HG03575 (cell line): ENCODE data around the gene FANK1.

Source experiments
- ATAC-seq: cut with Tn5 transposase; IDR thresholded peaks from one replicate; pipeline ENCODE4 v1.9.1; 2021; ENCODE audit not compliant: unreplicated experiment, insufficient number of reproducible peaks, low FRiP score; ENCODE audit errors: extremely low read depth

FANK1 gene

DNA sequence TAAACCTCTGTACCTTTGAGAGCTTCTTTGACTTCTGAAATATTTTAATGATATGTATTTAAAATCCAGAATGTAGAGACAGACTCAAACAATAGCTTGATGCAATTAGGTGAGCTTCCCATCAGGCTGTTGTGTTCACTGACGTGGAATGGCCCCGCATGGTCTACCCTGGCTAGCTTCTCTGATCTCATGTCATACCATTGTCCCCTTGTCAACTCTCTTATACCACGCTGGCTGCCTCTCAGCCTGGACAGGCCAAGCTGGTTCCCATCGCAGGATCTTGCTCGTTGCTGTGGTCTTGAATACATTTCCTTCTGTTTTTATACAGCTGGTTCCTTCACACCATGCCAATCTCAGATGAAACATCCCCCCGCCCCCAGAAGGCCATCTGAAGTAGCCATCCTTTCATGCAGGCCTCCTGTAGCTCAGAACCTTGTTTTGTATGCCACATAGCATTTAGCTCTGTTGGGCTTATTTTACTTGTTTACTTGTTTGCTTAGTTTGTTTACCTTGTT, 84.2 kb downstream of the FANK1 start:
- no peak for ATAC-seq

GRCh38 chr10:125982260-125982948, 86.0 kb downstream of the FANK1 start:
- no peak for ATAC-seq

DNA sequence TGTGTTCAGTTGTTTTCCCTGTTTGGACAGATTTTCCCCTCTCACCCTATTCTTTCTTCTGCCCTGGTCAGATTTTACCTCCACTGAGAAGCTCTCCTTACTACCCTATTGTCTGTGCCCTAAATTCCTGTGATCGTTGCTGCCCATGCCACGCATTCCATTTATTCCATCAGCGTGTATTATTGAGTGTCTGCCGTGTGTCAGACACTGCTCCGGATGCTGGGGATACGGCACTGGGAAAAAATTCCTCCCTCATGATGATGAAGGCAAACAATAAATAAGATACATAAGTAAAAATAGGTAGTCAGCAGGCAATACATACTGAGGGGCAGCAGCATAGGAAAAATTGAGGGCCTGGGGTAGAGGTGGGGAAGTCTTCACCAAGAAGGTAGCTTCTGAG, 86.8 kb downstream of the FANK1 start:
- ATAC-seq, result no peak

GRCh38 chr10:125983656-125984055, 87.3 kb downstream of the FANK1 start:
- ATAC-seq, result no peak

GRCh38 chr10:125984346-125984745, 88.0 kb downstream of the FANK1 start:
- no peak for ATAC-seq

- ATAC-seq, result no peak
Observed at GRCh38 chr10:125984865-125985495, 88.6 kb downstream of the FANK1 start.

DNA sequence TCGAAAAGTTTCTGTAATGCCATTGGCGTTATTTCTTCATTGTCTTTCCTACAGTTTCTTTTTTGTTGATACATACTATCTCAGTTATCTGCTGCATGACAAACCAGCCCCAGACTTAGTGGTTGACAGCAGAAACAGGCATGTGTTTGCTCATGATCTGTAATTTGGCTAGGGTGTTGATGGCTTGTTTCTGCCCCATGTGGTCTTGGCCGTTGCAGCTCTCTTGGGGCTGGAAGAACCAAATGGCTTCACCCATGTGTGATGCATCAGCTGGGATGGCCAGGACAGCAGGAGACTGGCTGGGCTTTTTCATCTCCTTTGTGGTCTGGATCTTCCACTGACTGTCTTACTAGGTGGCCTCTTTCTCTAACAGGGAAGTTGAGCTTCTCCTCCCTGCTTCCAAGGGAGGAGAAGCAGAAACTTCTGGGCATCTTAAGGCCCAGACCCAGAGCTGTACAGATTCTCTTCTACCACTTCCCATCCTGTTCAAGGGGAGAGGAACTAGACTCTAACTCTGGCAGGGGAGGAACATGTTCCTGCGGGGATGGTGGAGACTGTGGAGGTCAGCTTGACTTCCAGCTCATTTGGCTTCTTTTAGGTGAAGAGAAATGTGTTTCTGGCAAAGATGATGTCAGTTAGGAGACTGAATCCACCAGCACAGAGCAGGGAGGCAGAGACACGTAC, 89.3 kb downstream of the FANK1 start:
- ATAC-seq, result no peak

DNA sequence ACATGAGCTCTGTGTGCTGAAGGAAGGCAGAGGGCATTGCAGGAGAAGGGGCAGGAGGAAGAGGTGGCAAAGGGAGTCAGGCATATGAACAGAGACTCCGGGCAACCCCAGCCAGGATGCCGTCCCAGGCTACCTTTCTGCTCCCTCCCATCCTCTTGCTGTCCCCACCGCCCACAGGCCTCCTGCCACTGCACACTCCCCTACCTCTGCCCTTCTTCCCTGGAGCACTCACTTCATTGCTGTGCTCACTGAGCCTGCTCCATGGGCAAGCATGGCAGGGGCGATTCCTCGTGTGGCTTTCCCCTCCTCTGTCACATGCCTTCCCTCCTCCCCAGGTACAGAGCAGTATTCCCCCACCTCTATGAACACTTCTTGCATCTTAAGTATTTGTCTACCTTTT, 93.4 kb downstream of the FANK1 start:
- no peak for ATAC-seq

DNA sequence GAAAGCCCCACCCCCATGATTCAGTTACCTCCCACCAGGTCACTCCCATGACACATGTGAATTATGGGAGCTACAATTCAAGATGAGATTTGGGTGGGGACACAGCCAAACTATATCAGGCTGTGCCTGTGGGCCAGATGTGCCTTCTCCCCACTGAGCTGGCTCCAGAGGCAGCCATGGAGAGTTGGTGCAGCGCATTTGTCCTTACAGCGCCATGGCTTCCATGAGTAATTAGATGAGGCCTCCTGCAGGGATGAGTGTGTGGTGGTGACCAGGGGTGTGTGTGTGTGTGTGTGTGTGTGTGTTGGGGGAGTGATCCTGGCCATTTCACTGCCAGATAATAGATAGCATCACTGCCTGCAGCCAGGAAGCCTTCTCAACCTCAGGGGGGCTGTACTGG, 94.6 kb downstream of the FANK1 start:
- no peak for ATAC-seq

- ATAC-seq, result no peak
Observed at GRCh38 chr10:125991392-125991791, 95.0 kb downstream of the FANK1 start.

DNA sequence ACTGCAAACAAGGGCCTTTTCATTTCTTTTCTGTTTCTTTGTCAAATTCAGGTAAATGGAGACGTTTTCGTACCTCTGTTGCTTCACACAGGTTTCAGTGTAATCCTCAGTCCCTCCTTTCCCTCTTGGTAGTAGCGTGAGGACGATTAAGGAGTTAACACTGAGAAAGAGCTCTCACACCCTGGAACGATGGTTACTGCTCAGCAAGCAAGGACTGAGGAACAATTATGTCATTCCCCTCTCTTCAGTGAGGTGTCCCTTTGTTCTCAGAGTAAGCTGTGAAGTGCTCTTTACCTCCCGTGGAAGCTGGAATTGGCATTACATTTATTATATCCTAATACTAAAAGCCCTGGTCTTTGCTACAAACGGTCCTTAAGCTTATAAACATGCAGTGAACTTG, 95.9 kb downstream of the FANK1 start:
- no peak for ATAC-seq

DNA sequence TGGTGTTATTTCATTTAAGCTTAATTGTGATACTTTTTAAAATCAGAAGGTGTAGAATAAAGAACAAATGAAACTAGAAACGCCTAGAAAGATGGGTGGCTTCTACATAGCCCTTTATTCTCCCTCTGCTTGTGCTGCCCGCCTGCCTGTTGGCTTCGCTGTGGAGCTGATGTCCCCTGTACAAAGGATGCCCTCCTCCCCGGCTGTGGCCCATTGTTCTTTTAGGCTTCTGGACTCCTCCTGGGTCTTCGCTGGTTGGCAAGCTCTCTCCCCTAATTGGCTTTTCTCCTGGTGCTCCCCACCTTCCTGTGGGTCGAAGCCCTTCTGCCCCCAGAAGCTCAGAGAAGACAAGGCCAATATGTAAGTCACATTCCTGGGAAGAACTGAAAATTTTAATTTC, 98.2 kb downstream of the FANK1 start:
- no peak for ATAC-seq

DNA sequence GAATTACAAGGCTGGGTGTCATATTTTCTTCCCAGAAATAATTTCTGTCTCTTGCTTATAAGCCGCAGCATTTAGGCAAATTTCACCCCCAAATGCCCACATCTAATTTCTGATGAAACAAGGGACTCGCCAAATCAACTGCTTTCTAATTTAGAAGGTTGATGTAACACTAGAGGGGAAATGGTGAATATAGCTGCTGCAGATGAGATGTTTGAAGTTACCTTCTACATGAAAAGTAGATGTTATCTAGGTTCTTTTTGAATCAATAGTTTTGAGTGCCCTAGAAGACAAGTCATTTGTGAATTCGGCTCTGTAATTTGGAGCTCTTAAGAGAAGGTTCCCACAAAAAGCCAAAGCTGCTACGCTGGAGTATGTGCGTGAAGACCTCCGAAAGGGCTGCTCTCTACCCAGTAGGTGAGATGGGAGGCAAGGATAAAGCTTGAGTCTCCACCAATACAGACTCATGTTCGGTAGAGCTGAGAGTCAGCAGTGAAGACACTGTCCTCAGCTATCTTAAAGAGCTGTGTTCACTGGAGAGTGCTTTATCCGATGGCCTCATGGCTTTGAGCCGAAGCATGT, 99.5 kb downstream of the FANK1 start:
- no peak for ATAC-seq

- ATAC-seq, result no peak
Observed at GRCh38 chr10:125997586-125997985, 101.2 kb downstream of the FANK1 start.

GRCh38 chr10:125999694-126000093, 103.3 kb downstream of the FANK1 start:
- ATAC-seq, result no peak

DNA sequence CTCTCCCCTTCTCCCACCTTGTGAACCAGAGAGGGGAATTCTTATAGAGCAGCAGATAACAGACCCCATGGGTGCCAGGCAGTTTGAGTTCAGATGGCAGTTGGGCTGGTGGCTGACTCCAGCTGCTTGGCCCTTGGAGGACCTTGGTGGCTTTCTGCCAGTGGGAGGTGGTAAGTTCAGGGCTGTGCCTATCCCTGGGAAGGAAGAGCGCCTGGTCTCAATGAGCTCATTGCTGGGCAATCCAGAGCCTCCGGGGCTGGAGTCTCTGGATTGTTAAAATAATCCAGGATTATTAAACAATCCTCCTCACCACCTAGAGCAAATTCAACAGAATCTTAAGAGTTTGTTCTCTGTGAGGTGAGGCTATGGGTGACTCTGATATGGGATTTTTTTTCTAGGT, 105.2 kb downstream of the FANK1 start:
- ATAC-seq, result no peak

GRCh38 chr10:126004752-126005151, 108.4 kb downstream of the FANK1 start:
- ATAC-seq, result no peak

DNA sequence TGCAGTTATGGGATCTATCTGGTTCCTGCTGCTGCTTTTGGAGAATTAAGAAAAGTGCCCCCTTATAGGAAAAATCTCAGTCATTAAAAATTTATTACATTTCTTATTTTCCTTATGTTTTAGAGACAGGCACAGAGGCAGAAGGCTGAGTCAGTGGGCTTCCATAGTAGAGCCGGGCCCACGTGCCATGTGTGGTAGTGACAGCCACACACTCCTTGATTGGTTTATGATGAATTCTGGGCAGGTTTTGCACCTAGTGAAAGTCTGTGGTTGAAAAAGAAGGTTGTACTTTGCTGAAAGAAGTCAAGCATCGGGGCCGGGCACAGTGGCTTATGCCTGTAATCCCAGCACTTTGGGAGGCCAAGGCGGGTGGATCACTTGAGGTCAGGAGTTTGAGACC, 109.9 kb downstream of the FANK1 start:
- ATAC-seq, result no peak

DNA sequence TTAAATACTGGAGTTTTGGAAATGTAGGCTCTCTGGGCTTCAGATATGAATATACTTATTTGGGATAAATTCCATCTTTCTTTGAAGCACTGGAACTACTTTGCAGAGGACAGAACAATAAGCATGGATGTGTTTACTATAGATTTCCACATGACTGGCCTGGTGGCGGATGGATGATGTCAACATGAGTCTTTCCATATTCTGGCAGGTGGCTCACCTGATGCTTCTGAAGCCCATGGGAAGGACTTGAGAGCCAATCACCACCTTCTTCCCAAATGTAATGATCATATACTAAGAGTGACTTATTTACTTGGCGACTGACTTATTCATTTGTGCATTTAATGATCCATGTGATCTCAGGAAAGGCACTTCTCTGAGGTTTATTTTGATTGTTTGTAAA, 110.5 kb downstream of the FANK1 start:
- no peak for ATAC-seq

DNA sequence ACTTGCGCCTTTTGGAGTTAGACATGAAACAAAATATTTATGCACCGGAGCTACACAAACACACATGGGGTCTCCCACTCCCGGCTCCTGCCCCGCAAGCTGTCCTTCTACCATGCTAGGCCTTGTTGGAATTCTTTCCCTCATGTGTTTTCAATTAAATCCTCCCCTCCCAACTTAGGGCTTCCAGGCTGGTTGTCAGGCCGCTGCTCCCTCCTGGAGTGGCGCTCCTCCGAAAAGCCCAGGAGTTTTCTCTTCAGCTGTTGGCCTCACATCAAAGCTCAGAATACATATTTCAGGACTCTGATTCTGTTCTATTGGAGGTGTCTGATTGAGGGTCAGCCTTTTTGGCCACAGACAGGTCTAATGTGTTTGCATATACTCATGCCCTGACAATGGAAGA, 113.3 kb downstream of the FANK1 start:
- no peak for ATAC-seq
